Measurements from ENCODE around the gene CCDC85C.

- TF ChIP-seq BCLAF1 (IDR thresholded peaks at IDR 0.05) (no peak), SMC3 (IDR thresholded peaks at IDR 0.05; ENCODE audit: borderline replicate concordance, low read length) (no peak), RAD21 (IDR thresholded peaks at IDR 0.05; ENCODE audit: insufficient read depth, low read depth, low read length) (no peak), CTCF (IDR thresholded peaks at IDR 0.05 in 2 of 3, conservative IDR thresholded peaks at IDR 0.05 in 1 of 3; ENCODE audit: control insufficient read depth in 2 of 3, extremely low read depth in 1 of 3, insufficient read depth in 1 of 3, low read depth in 3 of 3, low read length in 3 of 3) (no peak), JUND (IDR thresholded peaks at IDR 0.05; ENCODE audit: low read depth, low read length) (no peak), EGR1 (IDR thresholded peaks at IDR 0.05; ENCODE audit: borderline replicate concordance in 1 of 2, low read depth in 2 of 2, low read length in 2 of 2) (no peak), EZH2 (IDR thresholded peaks at IDR 0.05; ENCODE audit: borderline replicate concordance, control insufficient read depth, low read depth, low read length) (no peak), SMAD1 (IDR thresholded peaks at IDR 0.05; ENCODE audit: low read depth, partially characterized antibody) (no peak), MAX (IDR thresholded peaks at IDR 0.05; ENCODE audit: low read depth, low read length) (no peak), NFYB (IDR thresholded peaks at IDR 0.05; ENCODE audit: insufficient read depth, low read depth, low read length) (no peak), BMI1 (IDR thresholded peaks at IDR 0.05; ENCODE audit: borderline replicate concordance) (no peak), CEBPB (IDR thresholded peaks at IDR 0.05; ENCODE audit: borderline replicate concordance in 1 of 2, low read depth in 2 of 2, low read length in 2 of 2) (no peak), SP1 (IDR thresholded peaks at IDR 0.05; ENCODE audit: low read depth, low read length) (no peak), POLR2AphosphoS5 (IDR thresholded peaks at IDR 0.05; ENCODE audit: low read length) (no peak)
Observed at GRCh38 chr14:99541211-99541610, 62.8 kb downstream of the CCDC85C start.

All from GM12878 (cell line).